Loucy (cell line): Measurements from ENCODE around the gene TGM2.

Experiments
- H2AFZ ChIP-seq: fragments of 200-600 bp; sonication (generic); 2 replicates; pipeline ENCODE4 v1.6.0; 2016; ENCODE audit warnings: antibody characterized with exemption, mild to moderate bottlenecking, low read length, moderate library complexity
- H3F3A ChIP-seq: fragments of 200-600 bp; 2 replicates; pipeline ENCODE4 v1.6.0; 2016; ENCODE audit warnings: antibody characterized with exemption, low read depth, mild to moderate bottlenecking
- H3K27me3 ChIP-seq: fragments of 200-600 bp; sonication (generic); 2 replicates; pipeline ENCODE4 v1.6.1; 2014; ENCODE audit warnings: low read length, mild to moderate bottlenecking; ENCODE audit not compliant: insufficient read depth, poor library complexity, severe bottlenecking
- H3K36me3 ChIP-seq: fragments of 200-600 bp; sonication (generic); 2 replicates; pipeline ENCODE4 v1.6.1; 2016; ENCODE audit warnings: low read length; ENCODE audit not compliant: insufficient read depth
- H3K4me1 ChIP-seq: fragments of 200-600 bp; sonication (generic); 2 replicates; pipeline ENCODE4 v1.5.1; 2014; ENCODE audit warnings: low read length, mild to moderate bottlenecking; ENCODE audit not compliant: insufficient read depth, poor library complexity, severe bottlenecking
- H3K4me2 ChIP-seq: fragments of 200-600 bp; sonication (generic); 2 replicates; pipeline ENCODE4 v1.6.0; 2014; ENCODE audit warnings: antibody characterized with exemption, low read length, low read depth, mild to moderate bottlenecking; ENCODE audit not compliant: poor library complexity, severe bottlenecking
- H3K4me3 ChIP-seq: fragments of 200-600 bp; sonication (generic); 2 replicates; pipeline ENCODE4 v1.5.1; 2014; ENCODE audit warnings: low read length, mild to moderate bottlenecking, mixed read lengths; ENCODE audit not compliant: poor library complexity, severe bottlenecking
- H3K79me2 ChIP-seq: fragments of 200-600 bp; sonication (generic); 2 replicates; pipeline ENCODE4 v1.6.1; 2014; ENCODE audit warnings: low read length; ENCODE audit not compliant: insufficient read depth
- H3K9ac ChIP-seq: fragments of 200-600 bp; sonication (generic); 2 replicates; pipeline ENCODE4 v1.6.0; 2014; ENCODE audit warnings: mild to moderate bottlenecking, low read depth, low read length, moderate library complexity; ENCODE audit not compliant: poor library complexity, severe bottlenecking
- H3K9me2 ChIP-seq: fragments of 200-600 bp; sonication (generic); replicated peaks from 2 replicates; pipeline ENCODE4 v1.6.1; 2016; ENCODE audit warnings: low read depth, low read length, mixed read lengths
- H3K9me3 ChIP-seq: fragments of 200-600 bp; sonication (generic); 2 replicates; pipeline ENCODE4 v1.6.1; 2014; ENCODE audit warnings: mild to moderate bottlenecking, antibody characterized with exemption, low read length, low read depth; ENCODE audit not compliant: insufficient read depth
- H4K20me1 ChIP-seq: fragments of 200-600 bp; sonication (generic); 2 replicates; pipeline ENCODE4 v1.6.0; 2014; ENCODE audit warnings: antibody characterized with exemption, low read length, mild to moderate bottlenecking; ENCODE audit not compliant: insufficient read depth, poor library complexity, severe bottlenecking
- CTCF ChIP-seq: fragments of 200-600 bp; sonication (generic); conservative IDR thresholded peaks from 2 replicates; pipeline ENCODE4 v1.5.1; 2014; ENCODE audit warnings: mild to moderate bottlenecking, antibody characterized with exemption, low read length
- EZH2phosphoT487 ChIP-seq: fragments of 200-600 bp; IDR thresholded peaks from 2 replicates; pipeline ENCODE4 v1.6.1; 2018; ENCODE audit warnings: antibody characterized with exemption, mild to moderate bottlenecking, moderate library complexity, borderline replicate concordance

TGM2 gene

DNA sequence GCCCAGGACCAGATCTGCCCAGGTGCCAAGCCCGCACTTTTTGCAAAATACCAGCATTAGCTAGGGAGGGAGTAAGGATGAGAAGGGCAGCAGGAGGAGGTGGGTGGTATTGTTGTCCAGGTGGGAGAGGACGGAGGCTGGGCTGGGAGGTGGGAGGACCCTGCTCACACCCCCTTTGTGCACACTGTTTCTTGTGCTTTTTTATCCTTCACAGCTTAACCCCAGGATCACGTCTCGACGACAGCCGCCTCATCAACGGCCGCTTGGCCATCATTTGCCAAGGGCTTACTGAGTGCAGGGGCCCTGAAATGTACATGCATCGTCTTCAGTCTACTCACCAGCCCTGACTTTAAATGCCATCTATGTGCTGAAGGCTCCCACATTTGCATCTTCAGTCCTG lies 12.1 kb upstream of the TGM2 start:
- no peaks in the 10 kb centered on the region for H3K27me3 ChIP-seq
- H3K79me2 ChIP-seq: no peaks in the 10 kb centered on the region
- no peak overlapping the region for H3K4me2 ChIP-seq
- H4K20me1 ChIP-seq: no peaks in the 10 kb centered on the region
- no peak overlapping the region for H3K9ac ChIP-seq
- no peaks in the 10 kb centered on the region for H3K9me3 ChIP-seq
- H3K36me3 ChIP-seq: no peaks in the 10 kb centered on the region
- no peaks in the 10 kb centered on the region for H3F3A ChIP-seq
- no peak overlapping the region for H2AFZ ChIP-seq
- H3K9me2 ChIP-seq: no peaks in the 10 kb centered on the region
- TF ChIP-seq EZH2phosphoT487: no peak
- TF ChIP-seq CTCF: no peak
- H3K4me1 ChIP-seq: no peaks in the 10 kb centered on the region
- no peak overlapping the region for H3K4me3 ChIP-seq

DNA sequence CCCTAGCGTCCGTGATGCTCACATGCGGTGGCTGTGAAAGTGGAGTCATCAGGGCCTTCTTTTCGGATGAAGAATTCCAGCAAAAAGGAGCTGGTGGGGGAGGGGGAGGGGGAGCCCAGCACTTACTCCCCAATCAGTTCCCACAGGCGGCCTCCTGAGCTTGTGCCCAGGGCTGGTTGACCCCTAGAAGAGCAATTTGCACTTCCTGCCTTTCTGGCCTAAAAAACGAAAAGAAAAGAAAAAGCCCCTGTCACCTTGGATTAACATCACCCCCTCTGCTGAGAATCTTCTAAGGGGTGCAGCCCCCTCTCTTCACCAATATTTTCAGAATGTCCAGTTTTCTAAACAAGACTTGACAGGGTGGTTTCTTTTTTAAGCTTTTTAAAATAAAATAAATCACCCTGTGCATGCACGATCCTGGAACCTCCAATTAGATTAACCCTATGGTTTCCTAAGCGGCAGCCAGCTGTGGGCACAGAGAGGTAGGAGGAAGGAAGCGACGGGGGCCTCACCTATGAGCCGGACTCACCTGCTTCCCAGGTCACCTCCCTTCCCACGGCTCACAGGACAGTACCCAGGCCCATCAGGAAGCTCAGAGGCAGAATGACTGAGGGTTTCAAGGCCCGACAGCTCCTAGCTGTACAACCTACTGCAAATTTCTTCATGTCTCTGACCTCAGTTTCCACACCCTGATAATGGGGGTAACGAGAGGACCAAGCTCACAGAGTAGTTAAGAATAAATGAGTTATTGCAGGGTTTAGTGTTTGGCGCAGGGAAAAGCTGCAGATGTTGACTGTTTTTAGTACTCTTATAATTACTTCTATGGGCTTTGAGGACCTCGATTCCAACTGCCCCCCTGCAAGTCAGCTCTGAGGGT lies 10.5 kb upstream of the TGM2 start:
- Histone ChIP-seq H3K36me3 (no peaks in the 10 kb centered on the region), H3K9ac (no peak overlapping the region), H3K4me2 (no peak overlapping the region), H3K4me3 (no peak overlapping the region), H3K79me2 (no peaks in the 10 kb centered on the region), H3K9me2 (no peaks in the 10 kb centered on the region), H3K9me3 (no peaks in the 10 kb centered on the region), H4K20me1 (no peaks in the 10 kb centered on the region), H3K27me3 (no peaks in the 10 kb centered on the region), H3F3A (no peaks in the 10 kb centered on the region), H2AFZ (no peak overlapping the region), H3K4me1 (no peaks in the 10 kb centered on the region)
- TF ChIP-seq CTCF: no peak
- TF ChIP-seq EZH2phosphoT487: no peak

DNA sequence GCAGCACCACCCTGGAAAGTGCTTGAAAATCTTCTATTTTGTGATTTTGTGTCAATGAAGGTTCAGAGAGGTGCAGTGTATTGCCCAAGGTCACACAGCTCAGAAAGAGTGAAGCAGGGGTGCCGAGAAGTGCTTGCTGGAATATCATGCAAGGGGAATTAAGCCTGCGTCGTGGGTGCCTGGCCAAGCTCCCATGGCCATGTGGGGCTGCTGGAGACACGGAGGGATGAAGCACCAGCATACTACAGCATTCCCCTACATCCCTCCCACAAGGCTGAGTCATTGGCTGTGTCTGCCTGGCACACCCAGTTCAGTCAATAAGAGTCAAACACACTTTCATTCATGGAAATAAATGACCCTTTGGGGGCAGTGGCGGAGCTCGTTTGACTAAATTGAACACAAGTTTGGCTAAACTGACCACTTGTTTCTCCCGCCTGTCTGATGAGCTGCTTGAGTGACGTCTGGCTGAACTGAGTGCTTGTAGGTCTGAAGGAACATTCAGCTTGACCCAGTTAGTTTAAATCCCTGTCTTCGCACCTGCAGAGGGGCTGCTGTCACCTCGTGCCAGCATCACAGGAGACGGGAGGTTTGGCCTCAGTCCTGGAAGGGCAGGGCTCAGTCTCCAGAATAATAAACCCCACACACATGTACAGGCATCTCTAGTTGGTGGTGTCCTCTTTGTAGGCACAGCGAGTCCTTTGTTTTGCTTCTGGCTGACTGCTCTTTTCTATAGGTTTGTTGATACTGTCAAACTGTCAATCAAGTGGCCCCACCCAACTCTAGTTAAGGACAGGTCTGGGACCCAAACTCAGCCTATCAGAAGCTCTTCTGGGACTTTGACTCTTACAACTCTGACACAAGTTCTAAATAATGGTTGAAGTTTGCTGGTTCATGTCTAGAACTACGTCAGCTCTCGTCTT lies 8.4 kb upstream of the TGM2 start:
- Histone ChIP-seq H3K9me3 (no peaks in the 10 kb centered on the region), H3K4me3 (no peak overlapping the region), H4K20me1 (no peaks in the 10 kb centered on the region), H2AFZ (no peak overlapping the region), H3K79me2 (no peaks in the 10 kb centered on the region), H3K9me2 (no peaks in the 10 kb centered on the region), H3K9ac (no peak overlapping the region), H3K4me1 (no peaks in the 10 kb centered on the region), H3F3A (no peaks in the 10 kb centered on the region), H3K4me2 (no peak overlapping the region), H3K36me3 (no peaks in the 10 kb centered on the region), H3K27me3 (no peaks in the 10 kb centered on the region)
- TF ChIP-seq EZH2phosphoT487 (no peak), CTCF (no peak)
